NOMO-1 treated with DMSO at 0.1 percent for 48 hours (cell line): Measurements from ENCODE around the gene TMEM242.

ENCODE experiments used
- DNase-seq: peaks from one replicate; lab custom pipeline; 2025; ENCODE audit not compliant: unreplicated experiment; lab: John Stamatoyannopoulos, UW

Gene TMEM242

GRCh38 chr6:157272866-157273755, 50.2 kb downstream of the TMEM242 start:
- DNase-seq, result no peak

DNA sequence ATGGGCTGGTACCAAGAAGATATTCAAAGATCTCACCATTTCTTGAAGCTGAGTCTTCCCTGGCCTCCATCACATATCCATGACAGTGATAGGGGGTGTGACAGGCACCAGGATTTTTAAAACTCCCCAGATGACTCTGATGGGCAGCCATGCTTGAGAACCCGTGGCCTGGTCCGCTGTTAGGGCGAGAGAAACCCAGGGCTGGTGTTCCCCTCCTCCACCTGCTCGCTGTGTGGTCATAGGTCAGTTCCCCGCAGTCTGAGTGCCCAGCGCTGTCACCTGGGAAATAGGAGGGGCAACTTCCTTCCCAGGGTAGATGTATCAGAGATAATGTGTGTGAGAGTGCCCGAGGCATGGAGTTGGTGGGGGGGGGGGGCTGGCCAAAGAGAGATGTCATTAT, 50.9 kb downstream of the TMEM242 start:
- no peak for DNase-seq

DNA sequence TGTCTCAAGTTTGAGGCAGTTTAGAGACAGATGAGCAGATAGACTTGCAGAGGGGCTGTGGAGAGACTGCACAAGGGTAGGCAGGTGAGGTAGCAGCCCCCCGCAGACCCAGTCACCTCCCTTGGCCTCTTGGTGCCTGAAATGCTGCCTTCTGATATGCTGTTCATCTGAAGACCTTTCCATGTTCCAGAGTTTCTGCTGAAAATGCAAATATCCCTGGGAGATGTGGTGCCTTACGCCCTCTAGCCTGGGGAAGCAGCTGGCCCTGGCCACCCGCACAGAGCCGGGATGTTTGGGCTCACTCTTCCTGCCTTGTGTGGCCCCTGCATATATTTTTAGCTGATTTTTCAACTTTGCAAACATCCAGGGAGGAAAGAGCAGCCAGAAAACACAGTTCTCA, 51.4 kb downstream of the TMEM242 start:
- no peak for DNase-seq

DNA sequence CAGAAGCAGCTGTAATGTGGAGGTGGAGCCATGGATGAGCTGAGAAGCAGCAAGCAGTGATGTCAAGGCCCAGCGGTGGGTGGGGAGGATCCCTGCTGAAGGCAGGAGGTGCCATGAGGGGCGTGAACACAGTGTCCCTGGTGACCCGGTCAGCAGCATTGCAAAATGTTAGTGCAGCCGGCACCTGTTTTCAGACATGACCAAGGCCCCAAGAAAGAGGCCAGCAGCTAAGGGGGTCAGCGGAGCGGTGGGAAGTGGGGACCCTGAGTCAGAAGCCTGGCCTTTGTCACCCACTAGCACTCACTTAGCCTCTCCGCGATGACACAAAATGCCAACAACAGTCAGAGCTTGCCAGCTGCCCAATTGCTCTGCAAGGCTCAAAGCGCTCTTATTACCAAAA, 51.9 kb downstream of the TMEM242 start:
- no peak for DNase-seq

GRCh38 chr6:157270916-157271315, 52.4 kb downstream of the TMEM242 start:
- DNase-seq, result no peak

- DNase-seq, result no peak
Observed at GRCh38 chr6:157270308-157270707, 53.0 kb downstream of the TMEM242 start.

- no peak for DNase-seq
Observed at GRCh38 chr6:157269261-157269794, 54.0 kb downstream of the TMEM242 start.

DNA sequence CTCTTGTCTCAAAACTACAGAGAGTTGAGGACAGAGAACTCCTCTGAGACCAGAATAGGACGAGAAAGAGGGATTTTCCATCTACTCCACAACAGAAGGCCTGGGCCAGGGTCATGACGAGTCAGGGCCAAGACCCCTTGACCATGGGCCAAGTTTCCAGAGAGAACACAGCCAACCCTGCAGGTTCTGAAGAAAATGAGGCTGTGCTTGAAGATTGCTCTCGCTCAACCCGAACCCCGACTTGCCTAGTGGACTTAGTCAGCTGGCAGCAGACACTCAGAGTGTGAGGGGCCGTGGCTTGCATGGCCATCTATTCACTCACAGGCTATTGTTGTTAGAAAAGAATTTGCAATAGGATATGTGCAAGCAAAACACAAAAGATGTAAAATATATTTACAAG, 54.5 kb downstream of the TMEM242 start:
- no peak for DNase-seq

GRCh38 chr6:157268396-157268795, 54.9 kb downstream of the TMEM242 start:
- DNase-seq, result no peak

GRCh38 chr6:157267654-157268053, 55.7 kb downstream of the TMEM242 start:
- no peak for DNase-seq

- DNase-seq, result no peak
Observed at GRCh38 chr6:157267109-157267611, 56.2 kb downstream of the TMEM242 start.

DNA sequence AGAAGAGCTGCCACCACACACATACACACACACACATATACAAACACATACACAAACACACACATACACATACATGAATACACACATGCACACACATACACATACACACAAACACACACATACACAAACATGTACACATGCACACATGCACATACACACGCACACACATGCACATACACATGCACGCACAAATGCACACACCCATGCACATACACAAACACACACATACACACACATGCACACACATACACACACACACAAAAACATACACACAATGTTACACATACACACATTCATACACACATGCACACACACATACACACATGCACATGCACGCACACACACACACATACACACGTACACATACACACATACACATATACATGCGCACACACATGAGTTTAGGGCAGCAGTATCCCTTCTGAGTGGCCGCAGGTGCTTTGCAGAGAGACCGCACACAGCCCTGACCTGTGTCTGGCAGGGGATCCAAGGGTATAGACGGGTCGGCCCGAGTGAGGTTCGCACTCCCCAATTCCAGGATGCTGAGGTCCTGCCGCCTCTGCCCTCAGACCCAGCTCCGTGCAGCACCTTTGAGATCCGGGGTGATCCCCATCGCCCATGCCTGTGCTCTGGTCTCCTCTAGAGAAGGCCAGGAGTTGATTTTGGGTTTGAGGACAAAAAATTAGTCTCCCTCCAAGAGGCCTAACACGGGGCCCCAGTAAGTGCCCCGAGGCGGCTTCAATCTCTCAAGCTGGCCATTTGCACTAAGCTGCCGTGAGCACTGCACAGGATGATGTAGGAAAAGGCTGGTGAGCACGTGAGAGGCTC, 56.8 kb downstream of the TMEM242 start:
- DNase-seq, result no peak

DNA sequence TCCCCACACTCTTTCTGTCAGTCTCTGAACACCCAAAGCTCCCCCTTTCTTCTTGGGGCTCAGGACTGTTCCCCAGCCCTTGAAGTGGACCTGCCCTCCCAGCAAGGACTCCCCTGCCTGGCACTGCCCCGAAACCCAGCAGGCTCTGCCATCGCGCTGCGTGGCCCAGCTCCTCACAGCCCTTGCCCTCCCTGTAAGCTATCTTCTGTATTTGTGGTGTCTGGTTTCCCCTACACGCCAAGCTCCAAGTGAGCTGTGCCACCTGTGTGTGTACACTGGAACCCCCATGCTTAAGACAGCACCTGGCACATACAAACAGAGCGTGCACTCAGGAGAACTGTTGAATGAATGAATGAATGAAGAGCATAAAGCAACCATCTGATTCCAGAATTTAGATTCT, 57.7 kb downstream of the TMEM242 start:
- DNase-seq, result no peak

GRCh38 chr6:157265186-157265585, 58.1 kb downstream of the TMEM242 start:
- no peak for DNase-seq

- no peak for DNase-seq
Observed at GRCh38 chr6:157264701-157265100, 58.6 kb downstream of the TMEM242 start.

DNA sequence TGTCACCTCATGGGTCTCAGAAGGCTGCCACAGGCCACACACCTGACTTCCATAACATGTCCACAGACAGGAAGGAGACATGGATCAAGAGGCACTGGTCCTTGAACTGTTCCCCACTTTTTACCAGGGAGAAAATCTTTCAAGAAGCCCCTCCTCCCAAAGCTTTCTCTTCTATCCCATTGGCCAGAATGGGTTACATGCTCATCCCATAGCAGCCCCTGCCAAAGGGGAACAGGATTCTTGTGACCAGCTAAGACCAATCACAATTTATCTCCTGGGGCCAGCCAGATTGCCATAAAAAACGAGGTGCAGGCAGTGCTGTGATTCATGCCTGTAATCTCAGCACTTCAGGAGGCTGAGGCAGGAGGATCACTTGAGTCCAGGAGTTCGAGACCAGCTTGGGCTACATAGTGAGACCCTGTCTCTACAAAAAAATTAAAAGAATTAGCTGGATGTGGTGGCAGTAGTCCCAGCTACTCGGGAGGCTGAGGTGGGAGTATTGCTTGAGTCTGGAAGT, 59.4 kb downstream of the TMEM242 start:
- DNase-seq, result no peak

DNA sequence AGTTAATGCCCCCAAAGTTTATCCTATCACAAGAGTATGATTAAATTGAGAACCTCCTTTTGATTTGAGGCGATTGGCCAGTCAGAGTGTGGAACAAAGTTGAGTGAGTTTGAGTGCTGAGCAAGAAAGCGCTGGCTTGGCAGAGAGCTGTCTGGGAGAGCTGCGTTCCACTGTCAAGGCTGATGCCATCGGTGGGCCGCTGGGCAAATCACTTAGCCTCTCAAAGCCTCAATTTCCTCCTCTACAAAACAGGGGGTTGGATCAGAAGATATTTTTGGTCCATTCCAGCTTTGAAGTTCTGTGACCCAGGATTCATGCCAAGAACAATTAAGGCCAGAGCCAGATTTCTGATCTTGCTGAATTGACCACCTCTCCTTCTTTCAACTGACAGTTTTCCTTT, 60.2 kb downstream of the TMEM242 start:
- no peak for DNase-seq

- DNase-seq, result no peak
Observed at GRCh38 chr6:157261606-157262005, 61.7 kb downstream of the TMEM242 start.

DNA sequence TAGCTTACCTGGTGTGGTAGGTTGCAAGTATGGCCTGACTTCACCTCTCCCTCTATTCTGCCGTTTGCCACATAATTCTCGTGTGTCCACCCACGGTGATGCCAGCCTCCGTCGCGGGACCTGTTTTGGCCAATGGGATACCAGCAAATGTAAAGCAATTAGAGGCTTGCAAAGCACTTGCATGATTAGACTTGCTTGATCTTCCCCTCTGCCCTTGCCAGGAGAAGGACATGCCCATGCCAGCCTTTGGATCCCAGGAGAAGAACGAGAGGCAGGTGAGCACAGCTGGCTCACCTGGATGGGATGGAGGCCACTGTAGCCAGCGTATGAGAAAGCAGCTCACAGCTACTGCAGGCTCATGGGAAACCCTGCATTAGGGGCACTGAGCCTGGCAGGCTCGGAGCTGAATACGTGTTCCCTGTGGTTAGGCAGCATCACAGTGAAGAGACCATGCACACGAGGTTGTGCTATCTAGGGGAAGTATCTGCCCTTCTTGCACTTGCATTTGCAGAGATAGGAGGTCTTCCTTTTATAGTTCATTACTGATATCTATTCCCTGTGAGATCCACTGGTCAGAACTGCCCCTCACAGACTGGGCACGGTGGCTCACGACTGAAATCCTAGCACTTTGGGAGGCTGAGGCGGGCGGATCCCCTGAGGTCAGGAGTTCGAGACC, 62.4 kb downstream of the TMEM242 start:
- no peak for DNase-seq

DNA sequence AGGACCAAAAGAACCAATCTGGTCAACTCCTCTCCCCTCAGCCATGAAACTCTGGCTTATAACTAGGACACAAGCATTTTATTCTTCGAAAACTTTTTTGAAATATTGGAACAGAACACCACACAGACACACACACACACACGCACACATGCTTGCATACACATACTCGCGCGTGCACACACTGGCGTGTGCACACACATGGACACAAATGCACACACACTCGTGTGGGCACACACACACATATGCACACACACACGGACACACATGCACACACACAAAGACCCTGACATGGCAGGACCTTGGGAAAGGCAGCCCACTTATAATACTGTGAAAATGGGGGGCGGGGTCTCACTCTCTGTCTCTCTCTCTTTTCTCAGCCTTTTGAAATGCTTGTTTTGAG, 63.9 kb downstream of the TMEM242 start:
- no peak for DNase-seq

GRCh38 chr6:157258878-157259277, 64.4 kb downstream of the TMEM242 start:
- DNase-seq, result no peak
